Neutrophil (primary cell): ENCODE data around the gene MMRN2.
"Not testable (repeated sequence)": the region's sequence is repeated elsewhere in the genome, so short reads cannot be mapped to it uniquely, and the experiment has no call there.

ENCODE experiments used
- H3K27ac ChIP-seq: fragments of 200-600 bp; sonication (generic); 2 replicates; pipeline ENCODE4 v1.5.1; 2016; ENCODE audit warnings: mild to moderate bottlenecking, moderate library complexity
- H3K27me3 ChIP-seq: fragments of 200-600 bp; sonication (generic); 2 replicates; pipeline ENCODE4 v1.6.0; 2016; ENCODE audit warnings: mild to moderate bottlenecking
- H3K36me3 ChIP-seq: fragments of 200-600 bp; sonication (generic); 2 replicates; pipeline ENCODE4 v1.5.1; 2017
- H3K4me1 ChIP-seq, 2 experiments: fragments of 200-600 bp in 1 of 2; sonication (generic) in 1 of 2; 1 replicate in 1 of 2; 2 replicates in 1 of 2; pipeline versions ENCODE4 v1.5.1 to v1.6.1; 2013 to 2016; ENCODE audit warnings: low read depth in 1 of 2, low read length in 1 of 2, mild to moderate bottlenecking in 1 of 2, moderate library complexity in 1 of 2; ENCODE audit not compliant: control insufficient read depth in 1 of 2, insufficient read depth in 1 of 2
- H3K4me3 ChIP-seq, 2 experiments: fragments of 200-600 bp in 1 of 2; sonication (generic) in 1 of 2; 1 replicate in 1 of 2; 2 replicates in 1 of 2; pipeline ENCODE4 v1.5.1; 2013 to 2016; ENCODE audit warnings: low read depth in 1 of 2, low read length in 1 of 2, mild to moderate bottlenecking in 1 of 2, moderate library complexity in 1 of 2
- H3K9me3 ChIP-seq: fragments of 200-600 bp; sonication (generic); 2 replicates; pipeline ENCODE4 v1.5.1; 2016
- TF ChIP-seq, protein P1 (sequence below): fragments of 200-600 bp; sonication (generic); IDR thresholded peaks from 2 replicates; pipeline ENCODE4 v1.5.1; 2016; ENCODE audit warnings: antibody characterized with exemption

Gene MMRN2

DNA sequence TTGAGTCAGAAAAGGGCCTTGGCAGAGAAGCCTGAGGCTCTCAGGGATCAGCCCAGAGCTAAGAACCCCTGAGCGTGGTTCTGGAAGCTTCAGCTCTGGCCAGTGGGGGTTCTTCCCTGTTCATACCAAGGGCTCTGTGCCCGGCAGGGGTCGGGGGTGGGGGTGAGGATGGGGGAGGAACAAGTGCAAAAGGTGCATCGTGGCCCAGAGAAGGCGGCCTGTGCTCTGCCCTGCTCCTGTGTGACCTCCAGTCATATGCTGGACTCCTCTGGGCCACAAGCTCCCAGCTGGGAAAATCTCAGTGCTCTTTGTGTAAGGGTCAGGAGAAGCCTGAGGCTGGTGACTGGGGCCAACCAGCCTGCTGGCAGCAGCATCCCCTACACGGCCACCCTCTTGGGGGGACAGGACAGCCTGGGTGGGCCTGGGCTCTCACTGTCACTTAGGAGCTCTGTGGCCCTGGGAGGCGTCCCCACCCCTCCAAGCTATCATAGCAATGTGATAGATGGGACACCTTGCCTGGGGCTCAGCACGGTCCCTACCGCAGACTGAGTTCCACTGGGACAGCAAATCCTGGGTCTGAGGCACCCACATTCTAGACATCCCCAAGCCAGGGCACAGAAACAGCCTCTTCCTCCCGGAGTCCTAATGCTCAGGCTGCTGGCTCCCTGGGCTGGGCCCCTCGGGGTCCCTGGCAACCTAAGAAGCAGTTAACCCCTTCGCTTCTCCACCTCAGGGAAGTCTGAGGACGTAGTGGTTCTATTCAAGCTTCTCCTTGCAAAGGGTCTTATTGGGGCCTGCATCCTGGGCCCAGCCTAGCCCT, 2.5 kb downstream of the MMRN2 start:
- TF ChIP-seq, protein P1, sequence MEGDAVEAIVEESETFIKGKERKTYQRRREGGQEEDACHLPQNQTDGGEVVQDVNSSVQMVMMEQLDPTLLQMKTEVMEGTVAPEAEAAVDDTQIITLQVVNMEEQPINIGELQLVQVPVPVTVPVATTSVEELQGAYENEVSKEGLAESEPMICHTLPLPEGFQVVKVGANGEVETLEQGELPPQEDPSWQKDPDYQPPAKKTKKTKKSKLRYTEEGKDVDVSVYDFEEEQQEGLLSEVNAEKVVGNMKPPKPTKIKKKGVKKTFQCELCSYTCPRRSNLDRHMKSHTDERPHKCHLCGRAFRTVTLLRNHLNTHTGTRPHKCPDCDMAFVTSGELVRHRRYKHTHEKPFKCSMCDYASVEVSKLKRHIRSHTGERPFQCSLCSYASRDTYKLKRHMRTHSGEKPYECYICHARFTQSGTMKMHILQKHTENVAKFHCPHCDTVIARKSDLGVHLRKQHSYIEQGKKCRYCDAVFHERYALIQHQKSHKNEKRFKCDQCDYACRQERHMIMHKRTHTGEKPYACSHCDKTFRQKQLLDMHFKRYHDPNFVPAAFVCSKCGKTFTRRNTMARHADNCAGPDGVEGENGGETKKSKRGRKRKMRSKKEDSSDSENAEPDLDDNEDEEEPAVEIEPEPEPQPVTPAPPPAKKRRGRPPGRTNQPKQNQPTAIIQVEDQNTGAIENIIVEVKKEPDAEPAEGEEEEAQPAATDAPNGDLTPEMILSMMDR = no peak
- Histone ChIP-seq H3K27ac (no peak overlapping the region), H3K4me1 (no peaks in the 10 kb centered on the region), H3K9me3 (no peaks in the 10 kb centered on the region), H3K27me3 (peaks cover 35% of the 10 kb centered on the region), H3K36me3 (no peaks in the 10 kb centered on the region), H3K4me3 (no peak overlapping the region)

DNA sequence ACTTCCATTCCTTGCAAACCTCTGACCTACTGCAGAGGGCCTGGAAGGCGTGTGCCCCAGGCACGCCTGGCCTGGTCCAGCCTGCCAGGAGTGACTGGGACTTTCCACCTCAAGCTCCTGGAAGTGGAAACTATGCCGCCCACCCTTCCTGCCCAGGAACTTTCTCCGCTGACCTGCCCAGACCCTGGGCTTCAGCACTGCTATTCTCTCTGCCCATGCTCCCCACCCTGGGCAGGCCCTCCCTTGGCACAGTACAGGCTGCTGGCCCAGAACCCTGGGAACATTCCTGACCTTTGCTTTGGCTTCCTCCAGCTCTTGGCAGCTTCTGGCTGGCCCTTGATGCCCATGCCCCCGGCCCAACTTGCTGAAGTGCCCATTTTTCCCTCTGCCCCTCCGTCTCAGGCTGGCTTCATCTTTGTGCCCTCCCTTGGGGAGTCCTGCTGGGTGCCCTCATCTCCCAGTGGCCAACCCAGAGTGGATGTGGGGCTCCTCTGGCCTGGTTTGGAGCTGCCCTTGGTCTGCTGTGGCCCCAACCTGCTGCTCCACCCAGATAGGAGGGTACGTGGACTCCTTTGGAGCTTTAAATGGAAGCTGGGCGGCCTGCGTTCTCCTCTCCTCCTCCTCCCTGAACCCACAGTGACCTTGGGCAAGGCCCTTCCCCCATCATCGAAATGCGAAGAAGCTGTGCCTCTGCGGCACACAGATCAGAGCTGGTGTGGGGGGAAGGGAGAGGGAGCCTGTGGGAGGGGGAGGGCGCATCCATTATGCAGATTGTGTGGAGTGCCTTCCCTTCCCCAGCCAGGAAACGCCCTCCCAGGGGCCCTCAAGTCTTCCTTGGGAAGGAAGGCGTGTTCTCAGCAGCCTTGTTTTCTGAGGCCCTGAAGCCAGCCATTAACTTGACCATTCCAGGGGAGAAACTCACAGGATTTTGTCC, 3.4 kb downstream of the MMRN2 start:
- no peaks in the 10 kb centered on the region for H3K9me3 ChIP-seq
- H3K36me3 ChIP-seq = no peaks in the 10 kb centered on the region
- peaks cover 26% of the 10 kb centered on the region for H3K27me3 ChIP-seq
- H3K4me1 ChIP-seq = no peaks in the 10 kb centered on the region
- TF ChIP-seq, protein P1 = no peak
- H3K4me3 ChIP-seq = no peak overlapping the region
- H3K27ac ChIP-seq = no peak overlapping the region

DNA sequence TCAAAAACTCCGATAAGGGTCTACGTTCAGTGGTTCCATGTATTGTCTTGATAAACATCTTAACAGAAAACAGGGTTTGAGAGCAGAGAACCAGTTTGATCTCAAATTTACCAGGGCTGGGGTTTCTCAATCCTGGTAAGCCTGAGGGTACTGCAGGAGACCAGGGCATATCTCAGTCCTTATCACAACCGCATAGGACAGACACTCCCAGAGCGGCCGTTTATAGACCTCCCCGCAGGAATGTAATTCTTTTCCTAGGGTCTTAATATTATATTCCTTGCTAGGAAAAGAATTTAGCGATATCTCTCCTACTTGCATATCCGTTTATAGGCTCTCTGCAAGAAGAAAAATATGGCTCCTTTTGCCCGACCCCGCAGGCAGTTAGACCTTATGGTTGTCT, 4.7 kb downstream of the MMRN2 start:
- not testable (repeated sequence) for H3K36me3 ChIP-seq, H3K9me3 ChIP-seq, H3K4me1 ChIP-seq, H3K4me3 ChIP-seq, H3K27ac ChIP-seq
- peaks cover 14% of the 10 kb centered on the region for H3K27me3 ChIP-seq

DNA sequence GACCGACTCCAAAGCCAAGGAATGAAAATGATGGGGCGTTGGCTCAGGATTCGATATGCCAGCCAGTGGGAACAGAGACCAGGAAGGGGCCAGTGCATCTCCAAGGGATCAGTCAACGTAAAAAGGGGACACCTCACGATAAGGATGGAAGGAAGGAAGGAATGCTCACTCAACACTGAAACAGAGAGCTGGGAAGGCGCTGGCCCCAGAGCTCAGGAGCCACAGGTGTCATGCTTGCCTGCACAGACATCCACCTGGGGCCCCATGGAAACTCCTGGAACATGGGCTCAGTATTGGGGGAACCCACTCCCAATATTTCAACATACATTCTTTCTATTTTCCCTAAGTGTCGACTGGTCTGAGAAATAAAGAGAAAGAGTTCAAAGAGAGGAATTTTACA, 5.3 kb downstream of the MMRN2 start:
- Histone ChIP-seq H3K9me3 (no peaks in the 10 kb centered on the region), H3K4me1 (no peaks in the 10 kb centered on the region), H3K4me3 (no peak overlapping the region), H3K36me3 (no peaks in the 10 kb centered on the region), H3K27ac (no peak overlapping the region), H3K27me3 (peaks cover 11% of the 10 kb centered on the region)
- TF ChIP-seq, protein P1 = no peak

DNA sequence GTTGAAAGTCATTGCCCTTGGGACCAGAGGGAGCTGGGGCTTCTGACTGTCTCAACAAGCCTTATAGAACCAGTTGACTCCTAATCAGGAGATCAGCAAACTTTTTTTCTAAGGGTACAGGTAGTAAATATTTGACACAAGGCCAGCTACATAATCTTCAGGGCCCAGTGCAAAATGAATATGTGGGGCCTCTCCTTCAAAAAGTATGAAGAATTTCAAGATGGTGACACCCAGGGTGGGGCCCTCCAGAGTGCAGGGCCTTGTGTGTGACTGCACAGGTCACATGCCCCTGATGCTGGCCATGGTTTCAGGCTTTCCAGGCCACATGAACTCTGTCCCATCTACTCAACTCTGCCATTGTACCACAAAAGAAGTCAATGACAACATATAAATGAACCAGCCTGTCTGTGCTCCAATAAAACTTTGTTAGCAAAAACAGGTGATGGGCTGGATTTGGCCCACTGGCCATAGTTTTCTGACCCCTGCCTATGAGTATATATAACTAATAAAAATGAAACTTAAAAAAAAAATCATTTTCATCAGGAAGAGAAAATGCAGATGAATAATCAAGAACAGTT, 6.1 kb downstream of the MMRN2 start:
- H3K4me1 ChIP-seq = no peaks in the 10 kb centered on the region
- H3K27me3 ChIP-seq = peaks cover 4% of the 10 kb centered on the region
- TF ChIP-seq, protein P1 = no peak
- H3K36me3 ChIP-seq = no peaks in the 10 kb centered on the region
- H3K4me3 ChIP-seq = no peak overlapping the region
- no peak overlapping the region for H3K27ac ChIP-seq
- H3K9me3 ChIP-seq = no peaks in the 10 kb centered on the region
